GM10266 (cell line): ENCODE data around the gene ATF4.

Experiments used
- DNase-seq: peaks from one replicate; pipeline ENCODE4 v3.0.0; 2012; ENCODE audit errors: extremely low spot score
- CTCF ChIP-seq: IDR thresholded peaks from 2 replicates; pipeline ENCODE4 v1.5.1; 2012; ENCODE audit warnings: mild to moderate bottlenecking, low read depth; ENCODE audit not compliant: control insufficient read depth, insufficient read depth; ENCODE audit errors: missing control alignments

ATF4 gene

DNA sequence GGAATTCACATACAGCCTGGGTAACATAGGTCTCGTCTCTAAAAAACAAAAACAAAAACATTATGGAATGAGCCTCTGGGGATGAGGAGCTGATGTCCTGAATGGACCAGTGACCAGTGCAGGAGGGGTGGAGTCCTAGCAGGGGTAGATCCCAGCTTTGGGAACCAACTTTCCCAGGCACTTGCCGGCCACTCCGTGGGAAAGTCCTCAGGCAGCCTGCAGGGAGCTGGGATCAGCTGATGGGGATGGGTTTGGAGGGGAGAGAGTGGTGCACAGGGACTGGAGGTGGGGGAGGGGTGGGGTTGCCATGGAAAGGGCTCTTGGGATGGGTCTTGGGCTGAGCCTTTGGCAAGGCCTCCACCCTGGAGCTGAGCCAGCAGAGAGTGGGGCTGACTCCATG, 44.5 kb upstream of the ATF4 start:
- no peak for TF ChIP-seq CTCF
- no peak for DNase-seq

DNA sequence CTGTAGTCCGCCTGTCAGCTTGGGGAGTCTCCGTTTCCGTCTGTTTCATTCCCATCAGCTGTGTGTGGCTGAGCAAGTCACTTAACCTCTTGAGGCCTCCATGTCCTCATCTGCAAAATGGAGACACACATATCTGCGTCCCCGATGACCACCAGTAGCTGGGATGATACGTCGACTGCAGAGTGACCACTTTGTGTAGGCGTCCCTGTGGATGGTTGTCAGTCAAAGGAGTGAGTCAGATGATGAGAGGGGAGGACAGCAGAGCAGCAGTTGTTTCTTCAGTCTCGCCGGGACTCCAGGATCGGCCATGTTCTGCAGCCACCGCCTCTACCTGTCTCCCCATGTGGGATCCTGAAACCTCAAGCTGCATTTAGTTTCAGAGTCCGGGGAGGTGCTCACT, 43.7 kb upstream of the ATF4 start:
- no peak for DNase-seq
- no peak for TF ChIP-seq CTCF

- no peak for TF ChIP-seq CTCF
- no peak for DNase-seq
Observed at GRCh38 chr22:39477542-39477941, 42.8 kb upstream of the ATF4 start.

- no peak for TF ChIP-seq CTCF
- no peak for DNase-seq
Observed at GRCh38 chr22:39478441-39478850, 41.9 kb upstream of the ATF4 start.

- DNase-seq, result no peak
- no peak for TF ChIP-seq CTCF
Observed at GRCh38 chr22:39479254-39479653, 41.1 kb upstream of the ATF4 start.

DNA sequence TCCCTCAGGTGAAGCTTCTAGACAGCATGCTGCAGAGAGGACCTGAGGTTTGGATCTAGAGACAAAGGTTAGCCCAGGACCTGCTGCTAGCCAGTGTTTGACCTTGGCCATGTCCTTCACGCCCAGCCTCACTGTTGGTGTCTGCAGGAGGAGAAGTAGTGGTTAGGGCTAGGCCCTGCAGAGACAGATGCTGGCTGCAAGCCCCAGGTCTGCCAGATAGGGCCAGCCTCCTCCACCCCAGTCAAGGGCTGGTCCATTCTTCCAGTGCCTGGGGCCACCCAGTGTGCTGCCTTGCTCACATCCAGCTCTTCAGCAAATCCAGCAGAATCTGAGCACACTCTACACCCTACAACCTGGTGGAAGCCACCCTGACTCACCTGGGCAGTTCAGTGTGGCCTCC, 39.8 kb upstream of the ATF4 start:
- no peak for TF ChIP-seq CTCF
- no peak for DNase-seq

DNA sequence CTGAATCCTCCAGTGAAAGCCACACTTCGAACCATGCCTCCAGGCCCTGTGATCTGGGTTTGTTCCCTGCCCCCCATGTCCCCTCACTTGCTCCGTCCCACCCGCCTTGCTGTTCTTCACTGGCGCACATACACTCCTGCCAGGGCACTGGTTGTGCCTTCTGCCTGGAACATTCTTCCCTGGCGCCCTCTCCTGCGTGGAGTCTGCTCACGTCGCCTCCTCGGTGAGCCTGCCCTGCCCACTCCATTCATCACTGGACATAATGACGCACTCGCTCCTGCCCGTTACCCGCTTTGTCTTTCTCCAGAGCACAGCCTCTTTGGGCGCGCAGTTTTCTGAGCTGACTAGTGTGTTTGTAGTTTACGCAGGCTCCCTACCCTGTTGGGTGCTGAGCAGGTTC, 39.3 kb upstream of the ATF4 start:
- no peak for DNase-seq
- TF ChIP-seq CTCF, result no peak
